Frontal cortex (tissue), 4 donors: ENCODE results near the gene KCNMA1. TPM values are rescaled to one million over a fixed set of nuclear protein-coding genes. Genes with fewer than 3 reads are reported as not detected.

Source experiments
- DNase-seq, 2 donors: peaks; one replicate each; pipeline ENCODE4 v3.0.0; 2012; ENCODE audit warnings: low spot score in 2 of 2
- FAIRE-seq: peaks from 2 replicates; lab custom pipeline; 2012; peaks lifted over from hg19 to GRCh38; lab: Jason Lieb, UNC
- total RNA-seq: library from RNA; depleted of rRNA; stranded (reverse); fragments of >200 nt; gene quantifications from one replicate; pipeline ENCODE4 v1.2.3, GENCODE V29; 2014
- donor health status: control.
- donor health status: control.
- donor health status: control.

Gene KCNMA1
- total RNA-seq, 1 donor from 2014 or later, result 27.3 TPM

DNA sequence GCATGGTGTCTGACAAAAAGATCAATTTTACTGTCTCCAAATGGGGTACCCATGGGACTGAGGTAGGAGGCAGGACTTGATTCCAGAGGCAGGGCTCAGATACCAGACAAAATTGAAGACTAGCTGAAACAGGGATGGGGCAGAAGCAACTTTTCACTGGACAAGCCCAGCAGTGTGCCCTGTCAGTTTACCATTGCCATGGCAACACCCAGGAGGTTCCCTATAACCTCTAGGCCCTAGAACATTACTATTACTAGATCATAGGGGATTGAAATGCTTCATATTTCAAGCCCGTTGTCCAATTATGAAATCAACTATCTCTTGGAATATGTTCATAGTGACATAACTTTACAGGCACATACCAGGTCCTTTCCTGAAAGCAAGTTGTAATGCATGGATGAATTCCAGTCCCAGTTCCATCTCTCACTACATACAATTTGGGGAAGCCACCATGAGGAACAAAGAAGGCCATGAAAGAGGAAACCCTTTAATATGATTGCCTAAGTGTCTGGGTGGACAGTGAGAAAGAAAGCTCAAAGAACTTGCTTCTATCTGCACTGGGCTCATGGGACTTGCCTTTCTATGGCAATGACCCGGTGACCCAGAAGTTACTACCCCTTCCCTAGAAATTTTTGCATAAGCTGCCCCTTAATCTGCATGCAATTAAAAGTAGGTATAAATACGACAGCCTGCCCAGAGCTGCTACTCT lies 557.9 kb downstream of the KCNMA1 start:
- DNase-seq (no peak), FAIRE-seq (no peak)

DNA sequence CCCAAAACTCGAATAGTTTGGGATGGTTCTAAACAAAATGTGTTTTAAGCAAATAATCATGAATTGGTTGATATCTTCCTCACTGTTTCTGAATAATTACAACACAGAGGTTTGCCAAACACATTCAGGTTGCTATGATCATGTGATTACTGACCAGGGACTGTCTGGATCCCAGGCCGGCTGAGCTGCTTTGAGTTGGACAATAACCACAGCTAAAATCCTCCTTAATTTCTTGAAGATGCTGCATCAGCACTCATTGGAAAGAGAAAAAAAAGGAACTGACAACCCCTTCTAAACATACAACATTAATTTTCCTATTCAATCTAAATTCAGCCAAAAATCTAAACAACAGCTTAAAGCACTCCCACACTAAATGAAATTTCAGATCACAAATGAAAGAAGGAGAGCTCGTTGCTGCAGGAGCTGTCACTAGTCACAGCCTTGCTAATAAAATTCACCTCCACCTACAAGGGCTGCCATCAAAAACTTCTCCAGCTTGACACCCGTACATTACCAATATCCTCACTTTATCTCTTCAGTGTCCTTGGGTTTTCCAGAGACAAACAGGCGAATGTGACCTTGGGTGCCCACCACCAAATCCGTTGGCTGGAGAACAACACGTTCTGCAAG lies 560.2 kb downstream of the KCNMA1 start:
- FAIRE-seq, result no peak
- no peak for DNase-seq

DNA sequence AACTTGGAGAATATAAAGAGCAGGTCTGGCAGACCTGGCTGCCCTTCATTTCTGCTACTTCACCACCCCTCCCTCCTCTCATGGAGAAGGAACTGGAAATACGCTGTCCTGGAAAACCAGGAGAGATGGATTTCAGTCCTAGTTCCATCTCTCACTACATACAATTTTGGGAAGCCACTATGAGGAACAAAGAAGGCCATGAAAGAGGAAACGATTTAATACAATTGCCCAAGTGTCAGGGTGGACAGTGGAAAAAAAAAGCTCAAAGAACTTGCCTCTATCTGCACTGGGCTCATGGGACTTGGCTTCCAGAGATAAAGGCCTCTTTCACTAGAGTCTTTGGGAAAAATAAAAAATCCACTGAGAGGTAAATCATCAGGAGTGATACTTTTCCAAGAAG lies 561.7 kb downstream of the KCNMA1 start:
- no peak for DNase-seq
- no peak for FAIRE-seq

DNA sequence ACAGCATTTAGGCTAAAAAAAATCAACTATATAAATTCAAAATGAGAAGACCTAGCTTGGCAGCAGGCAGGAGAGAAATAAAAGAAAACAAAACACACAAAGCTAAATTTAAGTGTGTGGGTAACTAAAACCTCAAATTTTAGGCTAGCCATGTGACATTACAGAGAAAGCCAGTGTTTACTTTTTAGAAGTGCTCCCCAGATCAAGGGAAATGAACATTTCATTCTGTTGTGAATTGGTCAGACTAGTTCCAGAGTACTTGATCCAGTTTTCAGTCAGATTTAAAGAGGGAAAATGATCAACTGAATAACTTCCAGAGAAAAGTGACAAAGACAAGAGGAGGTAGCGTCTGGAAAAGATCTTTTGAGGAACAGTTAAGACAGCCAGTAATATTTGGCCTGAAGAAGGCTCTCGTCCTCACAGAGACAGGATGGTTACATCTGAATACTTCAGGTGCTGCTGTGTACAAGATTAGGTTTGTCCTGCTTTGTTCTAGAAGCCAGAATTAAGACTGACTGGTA lies 563.4 kb downstream of the KCNMA1 start:
- FAIRE-seq (no peak), DNase-seq (no peak)

DNA sequence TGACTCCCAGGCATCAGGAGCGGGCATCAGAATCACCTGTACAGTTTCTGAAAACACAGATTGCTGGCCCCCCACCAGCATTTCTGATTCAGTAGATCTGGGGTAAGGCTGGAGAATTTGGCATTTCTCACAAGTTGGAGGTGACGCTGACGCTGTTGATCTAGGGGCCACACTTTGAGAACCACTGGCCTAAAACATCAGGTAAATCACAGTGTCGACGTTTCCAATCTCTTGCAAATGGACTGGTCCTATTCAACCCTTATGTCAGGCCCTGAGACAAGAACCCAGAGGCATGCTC lies 564.0 kb downstream of the KCNMA1 start:
- DNase-seq, result no peak

DNA sequence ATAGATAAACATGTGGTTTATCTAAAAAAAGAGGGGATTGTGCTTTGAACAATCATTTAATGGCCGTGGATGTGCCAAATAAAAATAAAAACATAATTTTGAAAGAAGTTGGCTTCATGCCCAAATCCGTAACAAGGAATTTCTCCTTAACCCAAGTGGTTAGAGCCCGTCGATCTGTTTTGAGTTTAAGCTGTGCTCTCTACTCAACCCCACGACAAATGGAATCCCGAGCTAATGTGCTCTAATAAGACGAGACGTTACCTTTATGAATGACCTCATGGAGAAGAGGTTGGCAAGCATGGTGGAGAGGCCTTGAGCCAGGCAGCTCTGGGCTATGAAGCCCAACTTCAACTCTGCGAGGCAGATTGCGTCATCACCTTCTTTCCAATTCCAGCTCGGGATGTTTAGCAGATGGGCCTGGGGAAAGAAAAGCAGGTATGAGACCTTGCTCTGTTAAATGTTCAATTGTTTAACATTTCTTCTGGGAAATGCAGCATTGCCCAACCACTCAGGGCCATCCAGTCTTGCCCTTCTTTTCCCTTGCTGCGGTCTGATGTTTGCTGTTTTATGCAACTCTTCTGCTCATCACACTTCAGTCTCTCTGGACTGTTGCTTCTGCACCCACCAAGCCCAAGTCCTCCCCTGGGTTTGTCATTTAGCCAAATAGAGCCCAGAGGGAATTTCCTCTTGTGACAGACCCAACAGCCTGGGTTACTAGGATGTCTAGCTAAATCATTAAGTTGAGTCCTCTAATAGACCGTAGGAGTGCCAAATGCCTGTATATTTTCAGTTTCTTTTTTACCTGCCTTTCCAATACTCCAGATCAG lies 564.6 kb downstream of the KCNMA1 start:
- DNase-seq (no peak), FAIRE-seq (no peak)

More for the DNA sequence above, 564.0 kb downstream of the KCNMA1 start:
- FAIRE-seq, result no peak

DNA sequence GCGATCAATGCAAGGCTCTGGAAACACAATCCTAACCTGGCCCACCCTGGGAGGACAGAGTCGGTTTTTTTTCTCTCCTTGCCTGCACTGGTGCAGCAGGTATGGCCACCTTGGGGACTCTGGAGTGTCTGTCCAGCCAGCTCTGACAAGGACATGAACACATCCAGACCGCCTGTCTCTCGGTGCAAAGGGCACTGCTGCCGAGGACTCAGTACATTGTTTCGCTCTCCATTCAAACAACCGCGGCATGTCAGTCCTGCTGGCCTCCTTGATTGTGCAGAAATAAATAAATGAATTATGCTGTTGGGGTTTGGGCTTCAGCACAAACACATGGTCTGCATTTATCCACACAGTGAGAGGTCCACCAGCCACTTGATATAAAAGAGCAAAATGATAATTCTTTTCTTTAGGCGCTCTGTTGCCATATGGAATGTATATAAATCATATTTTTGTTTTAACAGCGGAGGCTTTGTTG lies 565.2 kb downstream of the KCNMA1 start:
- no peak for DNase-seq
- no peak for FAIRE-seq

DNA sequence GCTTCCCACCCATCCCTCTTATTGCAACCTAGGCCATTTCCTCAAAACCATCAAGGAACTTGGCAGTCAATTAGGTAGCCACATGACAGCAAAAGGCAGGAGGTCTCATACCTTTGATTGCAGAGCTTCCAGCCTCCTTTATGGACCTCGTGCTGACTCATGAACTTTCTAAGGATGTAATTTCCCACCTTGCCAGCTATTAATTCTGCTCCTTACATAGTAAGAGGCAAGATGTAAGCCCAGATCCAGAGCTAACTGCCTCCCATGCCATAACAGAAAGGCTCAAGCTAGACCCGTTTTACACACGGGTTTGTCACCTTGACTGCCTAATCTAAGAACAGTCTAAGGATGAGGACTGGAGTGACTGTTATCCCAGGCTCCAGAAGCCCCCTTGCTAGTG lies 565.7 kb downstream of the KCNMA1 start:
- FAIRE-seq, result no peak
- no peak for DNase-seq

DNA sequence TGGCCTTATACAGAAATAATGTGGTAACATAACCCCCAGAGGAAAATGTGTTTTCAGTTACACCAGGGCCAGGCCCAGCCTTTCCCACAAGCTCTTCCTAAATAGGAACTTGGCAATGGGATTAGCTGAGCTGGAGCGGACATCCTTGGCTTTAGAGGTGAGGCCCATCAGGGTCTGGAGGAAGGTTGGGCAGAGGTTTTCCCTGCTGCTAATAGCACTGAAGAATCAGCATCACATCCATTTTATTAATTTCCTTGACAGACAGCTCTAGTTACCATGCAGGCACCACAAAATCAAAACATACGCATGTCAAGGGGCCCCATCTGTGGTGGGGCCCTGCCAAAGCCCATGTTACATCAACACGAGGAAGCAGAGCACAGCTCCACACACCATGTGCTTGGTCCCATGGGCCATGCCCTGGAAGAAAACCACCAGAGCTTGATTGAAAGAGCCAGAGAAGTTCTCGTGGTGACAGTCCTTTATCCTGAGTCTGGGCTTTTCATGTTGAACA lies 566.6 kb downstream of the KCNMA1 start:
- FAIRE-seq, result no peak
- no peak for DNase-seq

DNA sequence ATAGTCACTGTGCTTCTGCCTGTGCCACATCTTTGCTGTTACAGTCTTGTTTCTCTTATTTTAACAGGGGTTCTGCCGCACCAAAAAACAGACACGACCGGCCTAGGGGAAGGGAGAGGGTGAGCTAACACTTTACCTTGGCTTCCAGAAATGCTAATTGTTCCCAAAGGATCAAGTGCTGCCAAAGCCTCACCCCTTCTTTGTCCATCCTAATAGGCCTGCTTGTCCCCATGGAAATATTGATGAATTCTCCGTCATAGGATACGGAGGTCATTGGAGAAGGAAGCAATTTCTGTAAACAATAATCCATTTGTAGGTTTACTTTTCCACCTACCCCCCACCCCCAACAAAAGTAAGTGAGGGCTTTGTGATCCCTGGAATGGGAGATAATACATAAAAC lies 567.3 kb downstream of the KCNMA1 start:
- FAIRE-seq (no peak), DNase-seq (no peak)

DNA sequence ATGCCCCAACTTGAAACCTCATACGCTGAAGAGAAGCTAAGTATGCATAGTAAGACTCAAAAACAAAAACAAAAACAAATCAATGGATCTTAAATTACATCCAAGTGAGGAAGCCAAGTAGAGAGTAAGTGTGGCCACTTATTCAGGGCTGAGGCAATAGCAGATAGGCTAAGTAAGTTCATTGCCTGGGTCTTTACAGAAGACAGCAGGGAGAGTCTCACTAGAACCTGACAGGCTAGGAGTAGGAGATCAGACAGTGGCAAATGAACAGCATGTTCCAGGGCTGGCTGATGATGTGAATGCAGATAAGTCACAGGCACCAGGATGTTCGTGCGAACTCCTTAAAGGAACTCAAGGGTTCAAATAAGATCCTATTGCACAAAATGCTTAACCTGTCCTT lies 568.6 kb downstream of the KCNMA1 start:
- FAIRE-seq, result no peak
- DNase-seq, result no peak

DNA sequence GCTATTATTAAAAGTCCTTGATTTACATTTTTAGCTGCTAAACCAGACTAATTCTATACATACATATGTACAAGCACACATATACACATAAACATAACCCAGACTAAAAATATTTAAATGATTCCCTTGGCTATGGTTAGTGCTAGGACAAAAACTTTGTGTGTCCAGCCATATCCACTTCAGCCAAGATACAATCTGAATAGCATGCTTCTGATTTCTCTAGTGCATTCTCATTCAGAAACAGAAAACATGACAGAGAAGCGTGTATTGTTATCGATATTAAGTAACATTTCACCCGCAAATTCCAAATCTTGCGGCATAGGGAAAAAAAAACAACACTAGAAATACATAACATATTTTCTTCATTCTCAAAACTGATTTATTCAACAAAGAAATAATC lies 569.3 kb downstream of the KCNMA1 start:
- DNase-seq (no peak), FAIRE-seq (no peak)

DNA sequence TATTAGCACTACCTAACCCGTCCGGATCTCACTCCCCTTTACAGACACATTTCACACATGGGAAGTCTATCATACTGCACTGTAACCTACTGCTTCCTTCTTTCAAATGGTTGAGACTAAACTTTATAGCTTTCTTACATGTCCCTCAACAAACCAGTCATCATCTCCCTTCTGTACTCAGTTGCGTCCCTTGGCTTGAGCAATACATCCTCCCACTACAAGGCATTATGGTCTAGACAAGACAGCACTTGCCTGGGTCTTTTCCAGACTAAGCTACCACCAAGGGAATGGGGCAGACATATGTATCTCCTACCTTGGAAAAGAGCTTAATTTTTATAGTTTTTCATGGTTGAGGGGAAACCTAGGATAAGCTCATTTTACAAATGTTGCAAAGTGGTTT lies 575.2 kb downstream of the KCNMA1 start:
- DNase-seq, result no peak
- no peak for FAIRE-seq

DNA sequence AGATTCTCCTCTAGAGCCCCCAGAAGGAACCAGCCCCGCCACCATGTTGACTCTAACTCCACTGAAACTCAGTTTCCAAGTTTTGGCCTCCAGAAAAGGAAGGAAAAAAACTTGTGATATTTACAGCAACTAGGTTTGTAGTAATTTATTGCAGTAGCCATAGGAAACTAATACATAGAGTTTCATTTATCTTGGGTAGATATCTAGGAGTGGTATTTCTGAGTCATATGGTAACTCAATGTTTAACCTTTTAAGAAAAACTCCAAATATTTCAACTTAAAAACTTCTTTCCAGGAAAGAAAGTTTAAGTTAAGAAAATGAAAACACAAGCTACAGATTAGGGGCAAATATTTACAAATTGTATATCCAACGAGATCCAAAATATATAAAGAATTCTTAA lies 576.7 kb downstream of the KCNMA1 start:
- DNase-seq (no peak), FAIRE-seq (no peak)

DNA sequence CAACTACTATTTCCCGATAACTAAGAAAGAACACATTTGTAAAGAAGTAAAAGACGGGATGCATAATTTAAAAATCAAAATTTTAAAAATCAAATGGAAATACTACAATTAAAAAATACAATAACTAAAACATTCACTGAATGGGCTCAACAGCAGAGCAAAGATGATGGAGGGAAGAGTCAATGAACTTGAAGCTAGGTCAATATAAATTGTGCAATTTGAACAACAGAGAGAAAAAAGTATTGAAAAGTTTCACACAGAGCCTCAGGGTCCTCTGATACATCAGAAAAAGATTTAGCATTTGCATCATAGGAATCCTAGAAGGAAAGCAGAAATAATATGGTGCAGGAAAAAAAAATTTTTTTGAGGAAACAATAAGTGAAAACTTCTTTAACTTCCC lies 581.0 kb downstream of the KCNMA1 start:
- DNase-seq, result no peak
- FAIRE-seq, result no peak

DNA sequence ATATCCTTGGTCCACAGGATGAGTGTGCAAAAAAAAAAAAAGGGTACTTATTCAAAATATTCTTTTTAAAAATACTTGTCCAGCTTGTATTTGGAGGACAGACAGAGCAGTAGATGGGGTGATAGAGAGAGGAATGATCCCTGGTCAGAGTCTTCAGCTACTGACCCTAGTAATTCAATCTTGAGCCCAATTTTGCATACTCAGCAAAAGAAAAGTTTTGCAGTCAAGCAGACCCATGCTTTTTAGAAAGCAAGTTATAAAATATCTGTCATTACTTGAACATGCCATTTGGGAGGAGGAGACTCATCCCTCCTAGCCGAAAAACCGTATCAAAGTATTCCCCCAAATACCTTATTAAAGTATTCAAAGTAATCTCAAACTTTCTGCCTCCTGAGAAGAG lies 585.0 kb downstream of the KCNMA1 start:
- FAIRE-seq, result no peak
- no peak for DNase-seq

DNA sequence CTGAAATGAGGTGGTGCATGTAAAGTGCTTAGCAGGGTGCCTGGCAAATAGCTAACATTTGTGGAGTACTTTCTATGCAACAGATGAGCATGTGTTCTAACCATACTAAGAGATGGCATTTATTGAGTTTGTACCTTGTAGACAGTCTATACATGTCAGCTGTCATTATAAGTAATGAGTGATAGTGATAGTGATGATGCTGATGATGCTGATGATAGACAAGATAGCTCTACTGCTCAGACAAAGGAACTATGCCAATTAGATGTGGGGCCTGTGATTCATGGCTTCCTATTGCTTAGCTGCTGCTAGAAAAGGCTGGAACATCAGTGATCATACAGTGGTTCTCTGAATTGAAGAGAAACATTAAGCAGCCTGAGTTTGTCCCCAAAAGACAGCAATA lies 585.8 kb downstream of the KCNMA1 start:
- FAIRE-seq (no peak), DNase-seq (no peak)

DNA sequence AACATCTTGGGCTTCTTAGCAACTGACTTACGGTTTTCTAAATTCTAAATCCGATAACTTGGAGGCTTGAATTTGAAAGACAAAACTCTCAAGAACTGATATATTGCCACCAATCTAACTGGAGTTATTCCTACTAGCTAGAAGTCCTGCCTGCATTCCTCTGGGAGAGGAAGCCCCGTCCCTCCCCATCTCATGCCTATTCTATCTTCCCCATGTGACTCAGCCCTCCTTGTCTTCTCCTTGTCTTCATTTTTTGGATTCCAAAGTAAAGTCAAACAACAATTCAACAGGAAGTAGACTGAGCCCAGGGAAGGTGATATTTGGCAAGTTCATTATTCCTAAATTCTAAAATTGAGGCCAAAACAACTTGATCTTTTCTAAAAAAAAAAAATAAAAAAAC lies 587.7 kb downstream of the KCNMA1 start:
- DNase-seq (no peak), FAIRE-seq (no peak)

DNA sequence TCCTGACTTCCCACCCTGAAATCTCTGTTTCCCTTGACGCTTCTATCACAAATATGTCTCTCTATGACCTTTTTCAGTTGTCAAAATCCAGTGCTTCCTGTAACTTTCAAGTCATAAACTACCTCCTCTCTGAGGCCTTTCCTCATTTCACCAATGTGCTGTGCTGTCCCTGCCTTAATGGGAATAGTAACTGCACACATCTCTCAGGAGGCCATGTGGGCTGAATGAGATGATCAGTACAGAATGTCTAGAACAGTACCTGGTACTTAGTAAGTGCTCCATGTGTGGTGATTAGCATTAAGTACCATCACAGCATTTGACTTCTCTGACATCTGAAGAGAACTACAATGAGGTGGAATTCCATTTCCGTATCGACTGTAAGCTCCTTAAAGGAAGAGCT lies 588.5 kb downstream of the KCNMA1 start:
- no peak for DNase-seq
- FAIRE-seq, result no peak

DNA sequence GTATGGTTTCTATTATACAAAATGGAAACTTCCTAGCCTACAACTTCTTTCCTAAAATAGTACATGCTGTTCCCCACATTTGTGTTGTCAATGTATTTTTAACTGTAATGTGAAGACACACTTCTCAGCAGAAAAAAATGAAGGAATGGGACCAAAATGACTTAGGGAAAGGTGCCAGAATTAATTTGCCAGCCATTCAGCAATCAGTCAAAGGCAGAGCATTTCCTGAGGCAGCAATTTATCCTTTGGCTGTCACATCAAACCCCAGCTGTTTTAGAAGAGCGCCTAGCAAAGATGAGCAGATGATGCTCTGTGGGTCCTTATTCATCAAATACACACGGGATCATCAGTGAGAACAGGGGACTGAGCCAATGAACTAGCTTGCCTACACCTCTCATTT lies 592.5 kb downstream of the KCNMA1 start:
- DNase-seq, result no peak
- no peak for FAIRE-seq

DNA sequence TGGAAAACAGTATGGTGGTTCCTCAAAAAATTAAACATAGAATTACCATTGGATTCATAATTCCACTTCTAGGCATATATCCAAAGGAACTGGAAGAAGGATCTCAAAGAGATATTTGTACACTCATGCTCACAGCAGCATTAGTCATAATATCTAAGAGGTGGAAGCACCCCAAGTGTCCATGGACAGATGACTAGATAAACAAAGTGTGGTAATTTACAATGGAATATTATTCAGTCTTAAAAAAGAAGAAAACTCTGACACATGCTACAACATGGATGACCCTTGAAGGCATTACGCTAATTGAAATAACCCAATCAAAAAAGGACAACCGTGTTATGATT lies 594.2 kb downstream of the KCNMA1 start:
- FAIRE-seq (no peak), DNase-seq (no peak)
